Measurements from ENCODE around the gene SPEG.

The SPEG gene

GRCh38 chr2:219482674-219483405 is 48.2 kb downstream of the SPEG start:
- DNase-seq = no peak

GRCh38 chr2:219483451-219484342 is 49.1 kb downstream of the SPEG start:
- no peak for DNase-seq

GRCh38 chr2:219484343-219485200 is 49.9 kb downstream of the SPEG start:
- DNase-seq = no peak

- no peak for DNase-seq
Measured at GRCh38 chr2:219485201-219485580, 50.5 kb downstream of the SPEG start.

GRCh38 chr2:219486380-219486959 is 51.8 kb downstream of the SPEG start:
- DNase-seq = no peak

- no peak for DNase-seq
Measured at GRCh38 chr2:219488149-219488843, 53.7 kb downstream of the SPEG start.

- DNase-seq = no peak
Measured at GRCh38 chr2:219488844-219489194, 54.2 kb downstream of the SPEG start.

GRCh38 chr2:219489315-219489714 is 54.7 kb downstream of the SPEG start:
- no peak for DNase-seq

- no peak for DNase-seq
Measured at GRCh38 chr2:219490186-219490585, 55.5 kb downstream of the SPEG start.

GRCh38 chr2:219490600-219491130 is 56.0 kb downstream of the SPEG start:
- no peak for DNase-seq

GRCh38 chr2:219491278-219491963 is 56.8 kb downstream of the SPEG start:
- DNase-seq = no peak

- no peak for DNase-seq
Measured at GRCh38 chr2:219492575-219492974, 57.9 kb downstream of the SPEG start.

GRCh38 chr2:219493086-219493485 is 58.4 kb downstream of the SPEG start:
- no peak for DNase-seq

- DNase-seq = no peak
Measured at GRCh38 chr2:219494952-219495530, 60.4 kb downstream of the SPEG start.

- DNase-seq = peak in 1 of 2 experiments; percentile 34
Measured at GRCh38 chr2:219495531-219496122, 61.0 kb downstream of the SPEG start.

- DNase-seq = no peak
Measured at GRCh38 chr2:219496247-219496824, 61.7 kb downstream of the SPEG start.

GRCh38 chr2:219496825-219497494 is 62.3 kb downstream of the SPEG start:
- DNase-seq = no peak

GRCh38 chr2:219497495-219498279 is 63.0 kb downstream of the SPEG start:
- DNase-seq = no peak
